ENCODE measurements around the gene EIF5AL1. TPM values are rescaled to one million over a fixed set of nuclear protein-coding genes. Genes with fewer than 3 reads are reported as not detected.
"Not testable (repeated sequence)": the region's sequence is repeated elsewhere in the genome, so short reads cannot be mapped to it uniquely, and the experiment has no call there.

The EIF5AL1 gene
- total RNA-seq, 1 experiment from 2014 or later = 0.39 TPM

GRCh38 chr10:79555354-79556309, 43.3 kb downstream of the EIF5AL1 start:
- Histone ChIP-seq H2AK5ac (ENCODE audit: insufficient read length, low read length) (no peak overlapping the region), H4K8ac (replicated peaks; ENCODE audit: insufficient read length, low read depth, low read length) (no peak overlapping the region), H3K79me2 (ENCODE audit: insufficient read depth, low read length) (no peaks in the 10 kb centered on the region), H4K20me1 (ENCODE audit: control insufficient read depth, insufficient read depth, insufficient read length) (no peaks in the 10 kb centered on the region), H2AFZ (ENCODE audit: low read length) (no peak overlapping the region), H3K18ac (ENCODE audit: insufficient read length, low read depth, low read length) (no peak overlapping the region), H2BK12ac (ENCODE audit: insufficient read length, low read depth, low read length) (no peak overlapping the region), H3K27me3 (ENCODE audit: insufficient read depth, low read length) (no peaks in the 10 kb centered on the region), H3K4me1 (ENCODE audit: insufficient read depth, low read length) (no peaks in the 10 kb centered on the region), H3K23me2 (ENCODE audit: insufficient read length, low read depth, low read length, poor library complexity, severe bottlenecking) (no peaks in the 10 kb centered on the region), H3K23ac (ENCODE audit: insufficient read length, low read depth, low read length) (no peak overlapping the region), H2BK15ac (ENCODE audit: low read depth, low read length) (no peak overlapping the region), H3K56ac (ENCODE audit: insufficient read length, low read depth, low read length) (no peak overlapping the region), H3K9me3 (ENCODE audit: control insufficient read depth, low read depth, low read length) (no peaks in the 10 kb centered on the region), H4K91ac (ENCODE audit: insufficient read length, low read depth, low read length) (no peak overlapping the region), H2BK20ac (ENCODE audit: low read depth, low read length, poor library complexity, severe bottlenecking) (no peak overlapping the region), H3K27ac (ENCODE audit: insufficient read length, low read depth, low read length) (no peak overlapping the region), H4K5ac (ENCODE audit: insufficient read length, low read depth, low read length) (no peak overlapping the region), H2BK120ac (ENCODE audit: low read depth, low read length, poor library complexity, severe bottlenecking) (no peak overlapping the region), H3K79me1 (ENCODE audit: insufficient read depth, low read depth, low read length, poor library complexity, severe bottlenecking) (no peaks in the 10 kb centered on the region), H3K14ac (ENCODE audit: insufficient read depth, low read length) (no peak overlapping the region), H3K9ac (ENCODE audit: extremely low read depth, insufficient read length, low read length) (no peak overlapping the region), H3K4me2 (ENCODE audit: insufficient read depth, insufficient read length, low read length) (no peak overlapping the region), H3T11ph (ENCODE audit: low read length) (no peak overlapping the region), H2BK5ac (ENCODE audit: insufficient read length, low read length) (no peak overlapping the region), H3K4ac (ENCODE audit: low read depth, low read length) (no peak overlapping the region)
- no CpG with 5 or more reads among the region's 11 CpGs for WGBS (ENCODE audit: extremely low coverage, insufficient read length, low lambda C conversion rate)
- H3K36me3 Mint-ChIP-seq (ENCODE audit: insufficient read depth in 1 of 3, low read depth in 3 of 3) = no peaks in the 10 kb centered on the region
- no peak for TF ChIP-seq CTCF (conservative IDR thresholded peaks at IDR 0.05)
- no peak overlapping the region for H3K27ac Mint-ChIP-seq
- H3K4me3 Mint-ChIP-seq = no peak overlapping the region
- peaks cover 6% of the 10 kb centered on the region for H3K27me3 Mint-ChIP-seq (ENCODE audit: low read depth)
- peaks cover 7 to 9% of the 10 kb centered on the region in 2 experiments for H3K4me1 Mint-ChIP-seq
- H3K9me3 Mint-ChIP-seq = no peaks in the 10 kb centered on the region; a peak in 1 of 5 replicates
- no peak for DNase-seq

DNA sequence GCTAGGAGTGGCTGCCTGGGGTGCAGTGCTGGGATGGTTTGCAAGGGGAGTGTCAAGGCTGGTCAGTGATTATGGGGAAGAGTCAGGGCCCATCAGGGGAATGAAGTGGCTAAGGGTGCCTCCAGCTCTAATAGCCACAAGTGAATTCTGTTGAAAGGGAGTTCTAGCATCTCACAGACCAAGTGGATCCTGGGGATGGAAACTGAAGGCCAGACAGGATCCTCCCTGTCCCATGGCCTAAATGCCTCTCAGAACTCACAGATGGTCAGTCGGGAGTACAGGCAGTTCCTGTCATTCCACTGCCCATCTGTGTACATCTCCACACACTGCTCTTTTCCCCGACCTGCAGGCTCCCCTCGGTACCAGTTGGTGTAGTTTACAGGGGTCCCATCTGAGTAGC, 44.6 kb downstream of the EIF5AL1 start:
- not testable (repeated sequence) for H2BK20ac ChIP-seq (ENCODE audit: low read depth, low read length, poor library complexity, severe bottlenecking); H4K91ac ChIP-seq (ENCODE audit: insufficient read length, low read depth, low read length); H3K4me1 ChIP-seq (ENCODE audit: insufficient read depth, low read length); H4K20me1 ChIP-seq (ENCODE audit: control insufficient read depth, insufficient read depth, insufficient read length); H2BK5ac ChIP-seq (ENCODE audit: insufficient read length, low read length); H3K4me3 Mint-ChIP-seq; H3K36me3 Mint-ChIP-seq (ENCODE audit: insufficient read depth in 1 of 3, low read depth in 3 of 3); H3K23me2 ChIP-seq (ENCODE audit: insufficient read length, low read depth, low read length, poor library complexity, severe bottlenecking); H3K27ac ChIP-seq (ENCODE audit: insufficient read length, low read depth, low read length); H3K9ac ChIP-seq (ENCODE audit: extremely low read depth, insufficient read length, low read length); DNase-seq; H3K79me2 ChIP-seq (ENCODE audit: insufficient read depth, low read length); H3K56ac ChIP-seq (ENCODE audit: insufficient read length, low read depth, low read length); H4K8ac ChIP-seq (replicated peaks; ENCODE audit: insufficient read length, low read depth, low read length); H2BK12ac ChIP-seq (ENCODE audit: insufficient read length, low read depth, low read length); H3K79me1 ChIP-seq (ENCODE audit: insufficient read depth, low read depth, low read length, poor library complexity, severe bottlenecking); H3K4me2 ChIP-seq (ENCODE audit: insufficient read depth, insufficient read length, low read length); H3K23ac ChIP-seq (ENCODE audit: insufficient read length, low read depth, low read length); H4K5ac ChIP-seq (ENCODE audit: insufficient read length, low read depth, low read length); H2BK120ac ChIP-seq (ENCODE audit: low read depth, low read length, poor library complexity, severe bottlenecking); H3K9me3 ChIP-seq (ENCODE audit: control insufficient read depth, low read depth, low read length); H3K14ac ChIP-seq (ENCODE audit: insufficient read depth, low read length); H3K18ac ChIP-seq (ENCODE audit: insufficient read length, low read depth, low read length); H2BK15ac ChIP-seq (ENCODE audit: low read depth, low read length); H3K9me3 Mint-ChIP-seq; H3K27me3 ChIP-seq (ENCODE audit: insufficient read depth, low read length); H3K27ac Mint-ChIP-seq; H3T11ph ChIP-seq (ENCODE audit: low read length); H3K4ac ChIP-seq (ENCODE audit: low read depth, low read length); H2AK5ac ChIP-seq (ENCODE audit: insufficient read length, low read length); H2AFZ ChIP-seq (ENCODE audit: low read length)
- WGBS (ENCODE audit: extremely low coverage, insufficient read length, low lambda C conversion rate) = no CpG with 5 or more reads among the region's 3 CpGs
- peaks cover 8 to 12% of the 10 kb centered on the region in 2 experiments for H3K4me1 Mint-ChIP-seq
- H3K27me3 Mint-ChIP-seq (ENCODE audit: low read depth) = peaks cover 11% of the 10 kb centered on the region
